Activated CD4-positive, alpha-beta T cell treated with anti-CD3 and anti-CD28 coated beads for 4 hours (primary cell): ENCODE results near the gene POFUT2.
A peak's percentile ranks its signal among the peaks of the same experiment; 100 is the strongest.
"Not testable (repeated sequence)": the region's sequence is repeated elsewhere in the genome, so short reads cannot be mapped to it uniquely, and the experiment has no call there.

Source experiments
- DNase-seq, 2 donors: peaks; one replicate each; pipeline ENCODE4 v3.0.0-alpha.2; 2020

The POFUT2 gene

GRCh38 chr21:45326169-45326851 is 38.6 kb upstream of the POFUT2 start:
- DNase-seq, result no peak

- no peak for DNase-seq
Measured at GRCh38 chr21:45325206-45326168, 37.8 kb upstream of the POFUT2 start.

- DNase-seq, result no peak
Measured at GRCh38 chr21:45324489-45325205, 37.0 kb upstream of the POFUT2 start.

- no peak for DNase-seq
Measured at GRCh38 chr21:45323487-45324311, 36.0 kb upstream of the POFUT2 start.

GRCh38 chr21:45322960-45323461 is 35.3 kb upstream of the POFUT2 start:
- DNase-seq, result no peak

GRCh38 chr21:45322231-45322959 is 34.7 kb upstream of the POFUT2 start:
- DNase-seq, result peak; percentile 22 to 36

- DNase-seq, result no peak
Measured at GRCh38 chr21:45320261-45321025, 32.7 kb upstream of the POFUT2 start.

- DNase-seq, result no peak
Measured at GRCh38 chr21:45319461-45320211, 31.9 kb upstream of the POFUT2 start.

- no peak for DNase-seq
Measured at GRCh38 chr21:45318556-45319404, 31.1 kb upstream of the POFUT2 start.

GRCh38 chr21:45318146-45318555 is 30.5 kb upstream of the POFUT2 start:
- DNase-seq, result no peak

GRCh38 chr21:45317398-45318145 is 29.9 kb upstream of the POFUT2 start:
- DNase-seq, result no peak

GRCh38 chr21:45316871-45317397 is 29.2 kb upstream of the POFUT2 start:
- DNase-seq, result no peak

- not testable (repeated sequence) for DNase-seq
Measured at GRCh38 chr21:45315676-45316470, 28.2 kb upstream of the POFUT2 start.

GRCh38 chr21:45313682-45314081 is 26.0 kb upstream of the POFUT2 start:
- DNase-seq, result no peak

- DNase-seq, result no peak
Measured at GRCh38 chr21:45313015-45313414, 25.3 kb upstream of the POFUT2 start.

- no peak for DNase-seq
Measured at GRCh38 chr21:45312296-45312695, 24.6 kb upstream of the POFUT2 start.

GRCh38 chr21:45310459-45310858 is 22.8 kb upstream of the POFUT2 start:
- DNase-seq, result no peak
